Effector memory CD4-positive, alpha-beta T cell (primary cell): ENCODE data around the gene RSPH3.

Source experiments
- DNase-seq, 3 donors: peaks; one replicate each; pipeline ENCODE4 v3.0.0-alpha.2; 2020
- H3K27ac ChIP-seq: 2 replicates; pipeline ENCODE4 v1.7.0; 2013; ENCODE audit warnings: mild to moderate bottlenecking, low read length, moderate library complexity; ENCODE audit not compliant: insufficient read depth, poor library complexity, severe bottlenecking
- H3K27me3 ChIP-seq: replicated peaks from 2 replicates; pipeline ENCODE4 v1.7.0; 2013; ENCODE audit warnings: mild to moderate bottlenecking, low read length; ENCODE audit not compliant: insufficient read depth, control insufficient read depth, poor library complexity, severe bottlenecking
- H3K36me3 ChIP-seq: 2 replicates; pipeline ENCODE4 v1.7.0; 2013; ENCODE audit warnings: mild to moderate bottlenecking, low read length, moderate library complexity; ENCODE audit not compliant: control insufficient read depth, insufficient read depth
- H3K4me1 ChIP-seq: 2 replicates; pipeline ENCODE4 v1.7.0; 2013; ENCODE audit warnings: low read length, mild to moderate bottlenecking; ENCODE audit not compliant: control insufficient read depth, insufficient read depth, poor library complexity, severe bottlenecking
- H3K4me3 ChIP-seq: 2 replicates; pipeline ENCODE4 v1.7.0; 2013; ENCODE audit warnings: low read length, low read depth, mild to moderate bottlenecking; ENCODE audit not compliant: insufficient read depth, poor library complexity, severe bottlenecking
- H3K9me3 ChIP-seq: 2 replicates; pipeline ENCODE4 v1.7.0; 2013; ENCODE audit warnings: mild to moderate bottlenecking, low read length, moderate library complexity; ENCODE audit not compliant: control insufficient read depth

RSPH3 gene

GRCh38 chr6:158978757-158979156, 21.2 kb downstream of the RSPH3 start:
- DNase-seq = no peak
- Histone ChIP-seq H3K4me3 (no peak overlapping the region), H3K36me3 (no peaks in the 10 kb centered on the region), H3K4me1 (no peaks in the 10 kb centered on the region), H3K27me3 (no peaks in the 10 kb centered on the region), H3K27ac (no peak overlapping the region), H3K9me3 (no peaks in the 10 kb centered on the region)

DNA sequence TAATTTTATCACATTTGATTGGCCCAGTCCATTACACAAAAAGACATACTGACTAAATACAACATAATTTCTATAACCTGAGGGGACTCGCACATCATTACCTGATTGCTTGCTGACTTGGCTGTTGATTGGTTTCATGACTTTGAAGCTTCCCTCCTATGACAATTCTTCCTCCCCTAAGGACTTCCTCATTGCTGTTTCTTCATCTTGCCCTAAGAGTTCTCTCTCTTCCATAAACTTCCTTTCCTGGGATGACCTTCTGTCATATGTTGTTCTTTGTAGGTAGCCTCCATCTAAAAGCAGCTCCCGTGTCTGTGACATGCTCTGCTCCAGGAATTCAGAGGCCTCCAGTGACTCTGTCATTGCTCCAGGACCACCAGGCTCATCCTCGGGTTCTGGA, 22.6 kb downstream of the RSPH3 start:
- Histone ChIP-seq H3K4me3 (no peak overlapping the region), H3K9me3 (no peaks in the 10 kb centered on the region), H3K4me1 (no peaks in the 10 kb centered on the region), H3K27ac (no peak overlapping the region), H3K27me3 (no peaks in the 10 kb centered on the region), H3K36me3 (no peaks in the 10 kb centered on the region)
- no peak for DNase-seq

- no peaks in the 10 kb centered on the region for H3K36me3 ChIP-seq
- H3K4me3 ChIP-seq = no peak overlapping the region
- H3K27me3 ChIP-seq = no peaks in the 10 kb centered on the region
- H3K27ac ChIP-seq = no peak overlapping the region
- no peaks in the 10 kb centered on the region for H3K4me1 ChIP-seq
- H3K9me3 ChIP-seq = no peaks in the 10 kb centered on the region
- DNase-seq = no peak
Measured at GRCh38 chr6:158972241-158973233, 27.5 kb downstream of the RSPH3 start.

DNA sequence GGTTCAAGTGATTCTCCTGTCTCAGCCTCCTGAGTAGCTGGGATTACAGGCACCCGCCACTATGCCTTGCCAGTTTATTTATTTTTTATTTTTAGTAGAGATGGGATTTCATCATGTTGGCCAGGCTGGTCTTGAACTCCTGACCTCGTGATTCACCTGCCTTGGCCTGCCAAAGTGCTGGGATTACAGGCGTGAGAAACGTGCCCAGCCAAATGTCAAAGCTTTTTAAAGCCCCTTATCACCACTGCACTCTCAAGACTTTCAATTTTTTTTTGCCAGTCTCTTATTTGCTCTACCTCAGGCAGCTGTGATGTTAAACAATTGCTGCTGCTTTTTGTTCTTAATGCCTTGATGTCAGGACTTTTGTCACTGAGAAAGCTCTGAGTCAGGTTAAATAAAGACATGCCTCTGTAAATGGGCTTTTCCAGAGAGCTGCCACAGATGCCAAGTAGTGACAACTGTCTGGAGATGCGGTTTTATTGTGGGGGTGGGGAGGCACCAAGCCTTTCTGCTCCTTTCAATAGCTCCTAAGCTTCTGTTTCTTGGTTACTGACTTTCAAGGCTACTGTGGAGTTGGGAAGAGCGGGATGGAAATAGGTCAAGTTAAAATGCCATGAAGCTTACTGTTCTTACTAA, 29.2 kb downstream of the RSPH3 start:
- DNase-seq = no peak

GRCh38 chr6:158969148-158969547, 30.9 kb downstream of the RSPH3 start:
- no peaks in the 10 kb centered on the region for H3K27me3 ChIP-seq
- no peak for DNase-seq
- no peaks in the 10 kb centered on the region for H3K36me3 ChIP-seq
- H3K4me1 ChIP-seq = no peaks in the 10 kb centered on the region
- no peak overlapping the region for H3K27ac ChIP-seq
- H3K4me3 ChIP-seq = no peak overlapping the region
- no peaks in the 10 kb centered on the region for H3K9me3 ChIP-seq

More for the DNA sequence above, 29.2 kb downstream of the RSPH3 start:
- Histone ChIP-seq H3K27ac (no peak overlapping the region), H3K36me3 (no peaks in the 10 kb centered on the region), H3K4me3 (no peak overlapping the region), H3K9me3 (no peaks in the 10 kb centered on the region), H3K4me1 (no peaks in the 10 kb centered on the region), H3K27me3 (no peaks in the 10 kb centered on the region)

GRCh38 chr6:158963020-158963808, 36.8 kb downstream of the RSPH3 start:
- DNase-seq = no peak
- no peaks in the 10 kb centered on the region for H3K36me3 ChIP-seq
- H3K27me3 ChIP-seq = no peaks in the 10 kb centered on the region
- H3K27ac ChIP-seq = no peak overlapping the region
- H3K4me1 ChIP-seq = no peaks in the 10 kb centered on the region
- no peaks in the 10 kb centered on the region for H3K9me3 ChIP-seq
- H3K4me3 ChIP-seq = no peak overlapping the region

GRCh38 chr6:158962371-158962770, 37.6 kb downstream of the RSPH3 start:
- H3K4me1 ChIP-seq = no peaks in the 10 kb centered on the region
- DNase-seq = no peak
- H3K4me3 ChIP-seq = no peak overlapping the region
- no peaks in the 10 kb centered on the region for H3K9me3 ChIP-seq
- H3K27ac ChIP-seq = no peak overlapping the region
- H3K27me3 ChIP-seq = no peaks in the 10 kb centered on the region
- no peaks in the 10 kb centered on the region for H3K36me3 ChIP-seq

GRCh38 chr6:158960026-158960425, 40.0 kb downstream of the RSPH3 start:
- no peaks in the 10 kb centered on the region for H3K4me1 ChIP-seq
- H3K27me3 ChIP-seq = no peaks in the 10 kb centered on the region
- no peaks in the 10 kb centered on the region for H3K36me3 ChIP-seq
- DNase-seq = no peak
- H3K9me3 ChIP-seq = no peaks in the 10 kb centered on the region
- no peak overlapping the region for H3K27ac ChIP-seq
- H3K4me3 ChIP-seq = no peak overlapping the region

GRCh38 chr6:158959552-158959951, 40.5 kb downstream of the RSPH3 start:
- H3K4me3 ChIP-seq = no peak overlapping the region
- H3K4me1 ChIP-seq = no peaks in the 10 kb centered on the region
- no peaks in the 10 kb centered on the region for H3K9me3 ChIP-seq
- H3K27me3 ChIP-seq = no peaks in the 10 kb centered on the region
- H3K27ac ChIP-seq = no peak overlapping the region
- no peak for DNase-seq
- no peaks in the 10 kb centered on the region for H3K36me3 ChIP-seq
